ENCODE measurements around the gene ZFAND2B. TPM values are rescaled to one million over a fixed set of nuclear protein-coding genes. Genes with fewer than 3 reads are reported as not detected.

ZFAND2B gene
- total RNA-seq, 2 experiments from 2014 or later, result 49.1 to 60.2 TPM

DNA sequence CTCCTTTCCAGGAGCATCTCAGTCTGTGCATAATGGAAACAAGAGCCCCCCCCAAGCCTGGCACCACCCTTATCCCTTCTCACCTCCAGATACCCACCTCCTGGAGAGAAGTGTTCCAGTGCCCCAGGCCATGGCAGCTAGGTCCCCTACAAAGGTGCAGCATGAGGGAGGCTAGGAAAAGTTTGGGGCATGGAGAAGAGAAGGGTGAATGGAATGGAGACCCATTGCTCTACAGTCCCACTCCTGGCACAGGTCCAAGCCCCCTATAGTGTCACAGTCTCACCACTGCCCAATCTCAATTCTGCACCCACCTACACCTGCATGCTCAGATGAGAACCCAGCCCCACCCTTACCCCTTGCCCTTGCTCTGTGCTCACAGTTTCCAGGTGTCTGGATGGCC, 37.6 kb upstream of the ZFAND2B start:
- Mint-ChIP-seq H3K9me3 (no peaks in the 10 kb centered on the region), H3K4me3 (no peak overlapping the region), H3K27ac (no peak overlapping the region), H3K4me1 (peaks cover 12% of the 10 kb centered on the region), H3K36me3 (ENCODE audit: low read depth) (peaks cover 27% of the 10 kb centered on the region), H3K27me3 (no peaks in the 10 kb centered on the region)
- CTCF ChIA-PET, result interaction anchor here (1.5 to 2.6 kb wide), 2 partner anchors 12 to 126 kb away, joined by 3 to 16 read pairs; no protein-coding TSS in a partner anchor
- POLR2A ChIA-PET, result no interaction called here
- DNase-seq, result no peak

DNA sequence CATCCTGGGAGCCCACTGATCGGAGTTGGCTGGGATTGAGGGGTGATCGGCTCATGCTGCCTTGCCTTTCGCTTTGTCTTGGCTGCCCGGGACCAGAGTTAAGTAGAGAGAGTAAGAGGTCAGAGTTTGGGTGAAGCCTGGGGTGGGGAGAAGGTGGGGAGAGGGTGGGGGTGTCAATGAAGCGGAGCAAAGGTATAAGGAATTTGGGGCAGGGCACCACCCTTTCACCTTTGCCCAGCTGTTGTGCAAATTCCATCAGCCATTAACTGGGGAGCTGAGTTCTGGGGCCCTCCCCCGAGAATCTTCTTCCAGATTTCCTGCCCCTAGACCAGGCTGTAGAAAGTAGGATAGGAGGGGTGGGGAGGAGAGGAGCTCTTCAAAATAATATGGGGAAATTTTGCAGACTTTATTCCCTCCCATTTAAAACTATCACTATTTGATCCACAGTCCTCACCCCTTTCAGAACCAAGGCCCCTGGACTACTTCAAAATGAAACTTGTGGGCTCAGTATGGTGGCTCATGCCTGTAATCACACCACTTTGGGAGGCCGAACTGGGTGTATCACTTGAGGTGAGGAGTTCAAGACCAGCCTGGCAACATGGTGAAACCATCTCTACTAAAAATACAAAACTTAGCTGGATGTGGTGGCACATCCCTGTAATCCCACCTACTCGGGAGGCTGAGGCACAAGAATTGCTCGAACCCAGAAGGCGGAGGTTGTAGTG, 36.5 kb upstream of the ZFAND2B start, which contains the start of gene SLC23A3:
SLC23A3 (minus strand) TSS at position 100 of the 725 bp plus-strand sequence; CDS start at position 55, 45 bp downstream.
- H3K9me3 Mint-ChIP-seq, result no peaks in the 10 kb centered on the region
- peaks cover 22% of the 10 kb centered on the region for H3K4me1 Mint-ChIP-seq
- H3K4me3 Mint-ChIP-seq, result no peak within 1 kb of the TSS
- POLR2A ChIA-PET, result no interaction called here
- no peak for DNase-seq
- no peak within 1 kb of the TSS for H3K27ac Mint-ChIP-seq
- CTCF ChIA-PET, result interaction anchor here (0.8 to 2.6 kb wide), 10 partner anchors 11 to 142 kb away, joined by 3 to 16 read pairs (median 3); partner anchors contain the start of gene PTPRN
- H3K36me3 Mint-ChIP-seq (ENCODE audit: low read depth), result peaks cover 36% of the 10 kb centered on the region
- no peaks in the 10 kb centered on the region for H3K27me3 Mint-ChIP-seq

GRCh38 chr2:219171231-219171651, 35.3 kb upstream of the ZFAND2B start:
- Mint-ChIP-seq H3K27ac (no peak overlapping the region), H3K36me3 (ENCODE audit: low read depth) (peaks cover 41% of the 10 kb centered on the region), H3K27me3 (no peaks in the 10 kb centered on the region), H3K4me3 (no peak overlapping the region), H3K9me3 (no peaks in the 10 kb centered on the region), H3K4me1 (peaks cover 32% of the 10 kb centered on the region)
- ChIA-PET POLR2A (no interaction called here), CTCF (interaction anchor here (0.8 to 6.7 kb wide), 13 partner anchors 11 to 144 kb away, joined by 3 to 37 read pairs (median 4); partner anchors contain the start of genes GLB1L, NHEJ1, STK16 and ZFAND2B)
- peak; percentile 56 for DNase-seq

- Mint-ChIP-seq H3K4me1 (peaks cover 36% of the 10 kb centered on the region), H3K27ac (no peak overlapping the region), H3K4me3 (no peak overlapping the region), H3K27me3 (no peaks in the 10 kb centered on the region), H3K36me3 (ENCODE audit: low read depth) (peaks cover 39% of the 10 kb centered on the region), H3K9me3 (no peaks in the 10 kb centered on the region)
- POLR2A ChIA-PET, result no interaction called here
- CTCF ChIA-PET, result interaction anchor here (1.0 to 6.7 kb wide), 9 partner anchors 9 to 122 kb away, joined by 3 to 37 read pairs (median 6); partner anchors contain the start of genes GLB1L, NHEJ1 and STK16
- no peak for DNase-seq
Measured at GRCh38 chr2:219172231-219173154, 34.1 kb upstream of the ZFAND2B start.

DNA sequence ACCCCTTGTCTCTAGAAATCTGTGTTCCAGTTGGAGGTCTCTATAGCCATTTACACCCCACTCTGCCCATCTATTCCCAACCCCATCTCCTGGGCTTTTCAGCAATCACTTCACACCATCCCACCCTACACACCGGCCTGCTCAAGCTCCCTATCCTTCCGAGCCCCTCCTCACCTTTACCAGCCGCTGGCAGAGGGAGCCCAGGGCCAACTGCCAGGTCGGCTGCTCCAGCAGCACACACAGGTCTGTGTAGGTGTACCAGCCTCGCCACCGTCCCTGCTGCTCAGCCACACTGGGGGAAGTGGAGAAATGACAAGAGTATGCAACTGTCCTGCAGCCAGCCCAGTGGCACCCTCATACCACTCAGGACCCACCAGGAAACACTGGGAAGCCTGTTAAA, 33.4 kb upstream of the ZFAND2B start:
- CTCF ChIA-PET, result interaction anchor here (1.9 to 6.7 kb wide), 5 partner anchors 9 to 122 kb away, joined by 6 to 37 read pairs (median 15); partner anchors contain the start of gene NHEJ1
- Mint-ChIP-seq H3K36me3 (ENCODE audit: low read depth) (peaks cover 39% of the 10 kb centered on the region), H3K27ac (peak overlapping the region; percentile 25), H3K27me3 (no peaks in the 10 kb centered on the region), H3K4me1 (peaks cover 39% of the 10 kb centered on the region), H3K9me3 (no peaks in the 10 kb centered on the region), H3K4me3 (no peak overlapping the region)
- no peak for DNase-seq
- POLR2A ChIA-PET, result no interaction called here

GRCh38 chr2:219174146-219174545, 32.4 kb upstream of the ZFAND2B start:
- H3K27ac Mint-ChIP-seq, result peak overlapping the region; percentile 31
- peaks cover 40% of the 10 kb centered on the region for H3K36me3 Mint-ChIP-seq (ENCODE audit: low read depth)
- POLR2A ChIA-PET, result no interaction called here
- peak overlapping the region; percentile 87 for H3K4me3 Mint-ChIP-seq
- DNase-seq, result no peak
- CTCF ChIA-PET, result interaction anchor here (1.3 to 6.7 kb wide), 5 partner anchors 14 to 121 kb away, joined by 3 to 37 read pairs (median 6); partner anchors contain the start of gene NHEJ1
- H3K9me3 Mint-ChIP-seq, result no peaks in the 10 kb centered on the region
- H3K27me3 Mint-ChIP-seq, result no peaks in the 10 kb centered on the region
- H3K4me1 Mint-ChIP-seq, result peaks cover 43% of the 10 kb centered on the region

- peaks cover 49% of the 10 kb centered on the region for H3K4me1 Mint-ChIP-seq
- ChIA-PET POLR2A (no interaction called here), CTCF (interaction anchor here (0.8 to 6.7 kb wide), 8 partner anchors 15 to 125 kb away, joined by 3 to 37 read pairs (median 4); partner anchors contain the start of gene NHEJ1)
- peak overlapping the region; percentile 26 for H3K27ac Mint-ChIP-seq
- peak overlapping the region; percentile 87 for H3K4me3 Mint-ChIP-seq
- H3K36me3 Mint-ChIP-seq (ENCODE audit: low read depth), result peaks cover 43% of the 10 kb centered on the region
- H3K9me3 Mint-ChIP-seq, result no peaks in the 10 kb centered on the region
- no peak for DNase-seq
- H3K27me3 Mint-ChIP-seq, result no peaks in the 10 kb centered on the region
Measured at GRCh38 chr2:219174801-219175200, 31.8 kb upstream of the ZFAND2B start.

DNA sequence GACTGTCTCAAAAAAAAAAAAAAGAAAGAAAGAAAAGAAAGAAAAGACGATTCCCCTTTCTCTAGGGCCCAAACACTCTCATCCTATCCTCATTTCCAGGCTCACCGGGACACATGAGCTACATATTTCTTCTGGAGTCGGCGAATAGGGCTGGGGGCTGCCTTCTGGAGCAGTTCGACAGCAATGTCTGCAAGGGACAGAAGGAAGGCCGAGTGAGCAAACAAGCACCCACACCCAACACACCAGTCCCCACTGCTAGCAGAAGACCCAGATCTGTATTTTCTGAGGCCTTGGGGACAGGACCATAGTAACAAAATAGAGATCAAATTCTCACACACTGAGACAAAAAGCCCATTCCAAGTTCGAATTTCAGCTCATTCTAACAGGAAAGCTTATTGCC, 31.1 kb upstream of the ZFAND2B start:
- H3K9me3 Mint-ChIP-seq, result no peaks in the 10 kb centered on the region
- peaks cover 56% of the 10 kb centered on the region for H3K4me1 Mint-ChIP-seq
- ChIA-PET CTCF (interaction anchor here (0.6 to 6.7 kb wide), 14 partner anchors 15 to 145 kb away, joined by 3 to 37 read pairs (median 5); partner anchors contain the start of genes ABCB6, DNAJB2 and NHEJ1), POLR2A (interaction anchor here (0.6 kb wide), 1 partner anchor 36 kb away, joined by 3 read pairs; no protein-coding TSS in a partner anchor)
- peak overlapping the region; percentile 88 for H3K27ac Mint-ChIP-seq
- no peaks in the 10 kb centered on the region for H3K27me3 Mint-ChIP-seq
- peak overlapping the region; percentile 87 for H3K4me3 Mint-ChIP-seq
- H3K36me3 Mint-ChIP-seq (ENCODE audit: low read depth), result peaks cover 48% of the 10 kb centered on the region
- no peak for DNase-seq

DNA sequence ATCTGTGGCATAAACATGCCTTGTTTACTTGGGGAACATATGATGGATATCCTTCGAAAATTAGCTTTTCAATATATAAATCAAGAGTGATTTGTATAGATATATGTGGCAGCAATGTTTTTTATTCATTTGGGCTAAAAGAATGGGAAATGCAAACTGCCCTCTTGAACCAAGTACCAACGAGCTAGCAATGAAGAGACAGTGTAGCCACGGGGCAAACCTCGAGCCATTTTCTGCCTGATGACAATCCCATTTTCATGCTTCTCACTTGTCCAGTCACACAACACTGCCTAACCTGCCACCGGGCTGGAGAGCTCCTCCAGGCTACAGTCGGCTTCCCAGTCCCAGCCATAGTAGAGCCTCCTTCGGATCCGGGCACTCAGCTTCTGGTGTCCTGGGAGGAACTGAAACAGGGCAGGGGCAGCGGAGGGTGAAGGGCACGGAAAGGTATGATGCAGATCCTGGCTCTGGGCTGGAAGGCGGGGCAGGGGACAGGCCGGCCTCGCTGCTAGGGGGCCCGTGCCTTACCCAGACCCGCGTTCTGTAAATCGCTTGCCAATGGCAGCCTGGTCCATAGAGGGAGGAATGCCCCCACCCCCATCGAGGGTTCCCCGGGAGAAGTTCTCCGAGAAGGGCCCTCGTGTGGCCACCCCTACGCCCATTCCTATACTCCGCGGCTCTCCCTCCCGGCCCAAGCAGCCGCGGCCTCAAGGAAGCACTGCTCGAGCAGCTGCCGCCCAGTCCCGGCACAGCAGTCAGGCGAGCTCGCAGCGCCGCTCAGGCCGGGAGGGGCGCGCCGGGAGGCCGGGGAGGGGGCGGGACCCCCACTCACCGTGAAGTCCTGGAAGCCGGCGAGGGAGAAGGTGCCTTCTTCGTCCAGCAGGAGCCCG, 30.4 kb upstream of the ZFAND2B start:
- Mint-ChIP-seq H3K9me3 (no peaks in the 10 kb centered on the region), H3K36me3 (ENCODE audit: low read depth) (peaks cover 52% of the 10 kb centered on the region), H3K27ac (peak overlapping the region; percentile 88), H3K4me1 (peaks cover 58% of the 10 kb centered on the region), H3K27me3 (no peaks in the 10 kb centered on the region), H3K4me3 (peak overlapping the region; percentile 87)
- CTCF ChIA-PET, result interaction anchor here (0.6 to 6.7 kb wide), 21 partner anchors 10 to 226 kb away, joined by 3 to 37 read pairs (median 4); partner anchors contain the start of genes ABCB6, ANKZF1, ATG9A and DNAJB2
- POLR2A ChIA-PET, result interaction anchor here (0.6 to 0.7 kb wide), 2 partner anchors 36 to 119 kb away, joined by 3 to 4 read pairs; no protein-coding TSS in a partner anchor
- peak; percentile 29 for DNase-seq

- Mint-ChIP-seq H3K9me3 (no peaks in the 10 kb centered on the region), H3K27me3 (no peaks in the 10 kb centered on the region), H3K36me3 (ENCODE audit: low read depth) (peaks cover 55% of the 10 kb centered on the region), H3K4me1 (peaks cover 62% of the 10 kb centered on the region), H3K4me3 (peak within 1 kb of the TSS; percentile 87), H3K27ac (peak within 1 kb of the TSS; percentile 98)
- ChIA-PET POLR2A (interaction anchor here (0.7 kb wide), 1 partner anchor 118 kb away, joined by 4 read pairs; no protein-coding TSS in a partner anchor), CTCF (interaction anchor here (0.6 to 6.7 kb wide), 16 partner anchors 11 to 226 kb away, joined by 3 to 37 read pairs (median 5); partner anchors contain the start of genes ABCB6, ANKZF1, ATG9A and DNAJB2)
- peak; percentile 88 for DNase-seq
Measured at GRCh38 chr2:219176818-219177551, 29.6 kb upstream of the ZFAND2B start, which contains the start of gene CNPPD1. Gene CNPPD1, minus strand, starts transcription at chr2:219176925. Its CDS starts 97 bp downstream, at chr2:219176828.

Data from activated CD4-positive, alpha-beta T cell treated with anti-CD3 and anti-CD28 coated beads, Interleukin-2, amount 10 ng/mL, durations not matched to agents 7 days and 5 days (primary cell).